HepG2 (cell line): ENCODE data around the gene ARHGAP32.

Experiments used
- CBX5 ChIP-seq: sonication (generic); formaldehyde crosslinking; IDR thresholded peaks from 2 replicates; pipeline ENCODE4 v1.4.0; 2020; ENCODE audit warnings: missing genetic modification reagents, borderline replicate concordance
- CENPX ChIP-seq: sonication (generic); formaldehyde crosslinking; IDR thresholded peaks from 2 replicates; pipeline ENCODE4 v1.9.0; 2021; ENCODE audit warnings: mild to moderate bottlenecking, missing genetic modification reagents, moderate library complexity
- ETV6 ChIP-seq: sonication (generic); formaldehyde crosslinking; conservative IDR thresholded peaks from 2 replicates; pipeline ENCODE4 v1.4.0; 2020; ENCODE audit warnings: missing genetic modification reagents
- RELA ChIP-seq: sonication (generic); formaldehyde crosslinking; IDR thresholded peaks from 2 replicates; pipeline ENCODE4 v1.4.0; 2020; ENCODE audit warnings: missing genetic modification reagents
- ZMYM3 ChIP-seq: sonication (generic); formaldehyde crosslinking; IDR thresholded peaks from 2 replicates; pipeline ENCODE4 v1.5.1; 2020; ENCODE audit warnings: mild to moderate bottlenecking, missing genetic modification reagents
- ZNF3 ChIP-seq: IDR thresholded peaks from 2 replicates; pipeline ENCODE4 v1.7.0; 2017; ENCODE audit warnings: inconsistent platforms
- ZNF720 ChIP-seq: sonication (generic); formaldehyde crosslinking; IDR thresholded peaks from 2 replicates; pipeline ENCODE4 v1.4.0; 2020; ENCODE audit warnings: missing genetic modification reagents
- TF ChIP-seq, protein P1 (sequence below): sonication (generic); formaldehyde crosslinking; IDR thresholded peaks from 2 replicates; pipeline ENCODE4 v1.5.0; 2020; ENCODE audit warnings: mild to moderate bottlenecking, missing genetic modification reagents
- TF ChIP-seq, protein P2 (sequence below): sonication (generic); formaldehyde crosslinking; IDR thresholded peaks from 2 replicates; pipeline ENCODE4 v1.4.0; 2020; ENCODE audit warnings: mild to moderate bottlenecking, missing genetic modification reagents
- TF ChIP-seq, protein P3 (sequence below): sonication (generic); formaldehyde crosslinking; IDR thresholded peaks from 2 replicates; pipeline ENCODE4 v1.9.0; 2022; ENCODE audit warnings: missing genetic modification reagents, mild to moderate bottlenecking, borderline replicate concordance

DNA sequence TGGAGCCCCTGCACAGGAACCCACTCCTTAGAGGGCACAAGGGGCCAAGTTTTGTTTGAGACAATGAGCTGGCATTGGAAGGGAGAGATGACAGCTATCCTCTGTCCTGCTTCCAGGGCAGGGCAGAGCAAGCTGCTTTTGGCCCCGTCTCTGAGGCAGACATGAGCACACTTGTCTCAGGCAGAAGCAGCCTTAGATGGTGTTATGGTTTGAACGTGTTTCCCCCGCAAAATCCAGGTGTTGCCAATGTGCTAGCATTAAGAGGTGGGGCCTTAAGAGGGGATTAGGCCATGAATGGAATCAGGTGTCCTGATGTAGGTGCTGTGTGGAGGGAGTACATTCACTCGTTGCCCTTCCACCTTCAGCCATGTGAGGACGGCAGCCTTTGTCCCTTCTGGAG is 252.0 kb downstream of the ARHGAP32 start:
- TF ChIP-seq RELA (CRISPR knock-in tag) (no peak), CBX5 (no peak), ZNF3 (CRISPR knock-in tag) (no peak), CENPX (CRISPR knock-in tag) (no peak), ZMYM3 (CRISPR knock-in tag) (no peak), ZNF720 (no peak), ETV6 (no peak)
- TF ChIP-seq, protein P1, sequence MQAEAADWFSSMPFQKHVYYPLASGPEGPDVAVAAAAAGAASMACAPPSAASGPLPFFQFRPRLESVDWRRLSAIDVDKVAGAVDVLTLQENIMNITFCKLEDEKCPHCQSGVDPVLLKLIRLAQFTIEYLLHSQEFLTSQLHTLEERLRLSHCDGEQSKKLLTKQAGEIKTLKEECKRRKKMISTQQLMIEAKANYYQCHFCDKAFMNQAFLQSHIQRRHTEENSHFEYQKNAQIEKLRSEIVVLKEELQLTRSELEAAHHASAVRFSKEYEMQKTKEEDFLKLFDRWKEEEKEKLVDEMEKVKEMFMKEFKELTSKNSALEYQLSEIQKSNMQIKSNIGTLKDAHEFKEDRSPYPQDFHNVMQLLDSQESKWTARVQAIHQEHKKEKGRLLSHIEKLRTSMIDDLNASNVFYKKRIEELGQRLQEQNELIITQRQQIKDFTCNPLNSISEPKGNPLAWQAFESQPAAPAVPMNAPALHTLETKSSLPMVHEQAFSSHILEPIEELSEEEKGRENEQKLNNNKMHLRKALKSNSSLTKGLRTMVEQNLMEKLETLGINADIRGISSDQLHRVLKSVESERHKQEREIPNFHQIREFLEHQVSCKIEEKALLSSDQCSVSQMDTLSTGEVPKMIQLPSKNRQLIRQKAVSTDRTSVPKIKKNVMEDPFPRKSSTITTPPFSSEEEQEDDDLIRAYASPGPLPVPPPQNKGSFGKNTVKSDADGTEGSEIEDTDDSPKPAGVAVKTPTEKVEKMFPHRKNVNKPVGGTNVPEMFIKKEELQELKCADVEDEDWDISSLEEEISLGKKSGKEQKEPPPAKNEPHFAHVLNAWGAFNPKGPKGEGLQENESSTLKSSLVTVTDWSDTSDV (CRISPR knock-in tag): no peak
- TF ChIP-seq, protein P2, sequence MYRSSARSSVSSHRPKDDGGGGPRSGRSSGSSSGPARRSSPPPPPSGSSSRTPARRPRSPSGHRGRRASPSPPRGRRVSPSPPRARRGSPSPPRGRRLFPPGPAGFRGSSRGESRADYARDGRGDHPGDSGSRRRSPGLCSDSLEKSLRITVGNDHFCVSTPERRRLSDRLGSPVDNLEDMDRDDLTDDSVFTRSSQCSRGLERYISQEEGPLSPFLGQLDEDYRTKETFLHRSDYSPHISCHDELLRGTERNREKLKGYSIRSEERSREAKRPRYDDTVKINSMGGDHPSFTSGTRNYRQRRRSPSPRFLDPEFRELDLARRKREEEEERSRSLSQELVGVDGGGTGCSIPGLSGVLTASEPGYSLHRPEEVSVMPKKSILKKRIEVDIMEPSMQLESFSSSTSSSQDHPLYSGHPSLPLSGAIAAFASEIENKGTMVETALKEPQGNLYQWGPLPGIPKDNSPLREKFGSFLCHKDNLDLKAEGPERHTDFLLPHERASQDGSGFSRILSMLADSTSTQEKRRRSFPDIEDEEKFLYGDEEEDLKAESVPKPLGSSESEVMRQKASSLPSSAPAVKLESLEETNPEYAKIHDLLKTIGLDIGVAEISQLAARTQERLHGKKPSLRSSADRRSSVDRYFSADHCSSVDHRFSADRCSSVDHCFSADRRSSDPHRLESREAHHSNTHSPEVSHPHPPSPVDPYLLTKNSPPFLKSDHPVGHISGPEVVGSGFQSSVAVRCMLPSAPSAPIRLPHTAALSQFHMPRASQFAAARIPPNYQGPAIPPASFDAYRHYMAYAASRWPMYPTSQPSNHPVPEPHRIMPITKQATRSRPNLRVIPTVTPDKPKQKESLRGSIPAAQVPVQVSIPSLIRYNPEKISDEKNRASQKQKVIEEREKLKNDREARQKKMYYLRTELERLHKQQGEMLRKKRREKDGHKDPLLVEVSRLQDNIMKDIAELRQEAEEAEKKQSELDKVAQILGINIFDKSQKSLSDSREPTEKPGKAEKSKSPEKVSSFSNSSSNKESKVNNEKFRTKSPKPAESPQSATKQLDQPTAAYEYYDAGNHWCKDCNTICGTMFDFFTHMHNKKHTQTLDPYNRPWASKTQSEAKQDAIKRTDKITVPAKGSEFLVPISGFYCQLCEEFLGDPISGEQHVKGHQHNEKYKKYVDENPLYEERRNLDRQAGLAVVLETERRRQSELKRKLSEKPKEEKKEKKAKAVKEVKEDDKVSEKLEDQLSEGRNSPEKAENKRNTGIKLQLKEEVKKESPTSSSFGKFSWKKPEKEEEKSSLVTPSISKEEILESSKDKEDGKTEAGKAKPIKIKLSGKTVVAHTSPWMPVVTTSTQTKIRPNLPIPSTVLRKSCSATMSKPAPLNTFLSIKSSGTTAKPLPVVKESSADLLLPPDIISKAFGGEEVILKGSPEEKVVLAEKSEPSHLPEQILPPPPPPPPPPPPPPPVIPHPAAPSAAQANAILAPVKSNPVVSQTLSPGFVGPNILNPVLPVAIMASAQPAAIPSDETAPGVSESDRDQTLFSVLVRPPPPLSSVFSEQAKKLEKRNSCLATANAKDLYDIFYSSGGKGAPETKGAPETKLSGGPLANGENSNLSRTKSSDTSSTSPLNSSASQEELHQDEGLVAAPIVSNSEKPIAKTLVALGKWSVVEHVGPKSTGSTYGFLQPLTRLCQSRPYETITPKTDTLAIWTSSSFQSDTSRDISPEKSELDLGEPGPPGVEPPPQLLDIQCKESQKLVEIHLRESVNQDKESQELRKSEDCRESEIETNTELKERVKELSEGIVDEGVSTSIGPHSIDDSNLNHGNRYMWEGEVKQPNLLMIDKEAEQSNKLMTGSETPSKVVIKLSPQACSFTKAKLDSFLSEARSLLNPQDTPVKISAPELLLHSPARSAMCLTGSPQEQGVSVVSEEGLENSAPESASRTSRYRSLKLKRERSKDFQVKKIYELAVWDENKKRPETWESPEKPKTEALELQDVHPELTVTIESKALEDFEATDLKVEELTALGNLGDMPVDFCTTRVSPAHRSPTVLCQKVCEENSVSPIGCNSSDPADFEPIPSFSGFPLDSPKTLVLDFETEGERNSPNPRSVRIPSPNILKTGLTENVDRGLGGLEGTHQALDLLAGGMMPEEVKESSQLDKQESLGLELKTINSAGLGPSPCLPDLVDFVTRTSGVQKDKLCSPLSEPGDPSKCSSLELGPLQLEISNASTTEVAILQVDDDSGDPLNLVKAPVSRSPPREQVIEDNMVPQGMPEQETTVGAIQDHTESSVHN (CRISPR knock-in tag): no peak
- TF ChIP-seq, protein P3, sequence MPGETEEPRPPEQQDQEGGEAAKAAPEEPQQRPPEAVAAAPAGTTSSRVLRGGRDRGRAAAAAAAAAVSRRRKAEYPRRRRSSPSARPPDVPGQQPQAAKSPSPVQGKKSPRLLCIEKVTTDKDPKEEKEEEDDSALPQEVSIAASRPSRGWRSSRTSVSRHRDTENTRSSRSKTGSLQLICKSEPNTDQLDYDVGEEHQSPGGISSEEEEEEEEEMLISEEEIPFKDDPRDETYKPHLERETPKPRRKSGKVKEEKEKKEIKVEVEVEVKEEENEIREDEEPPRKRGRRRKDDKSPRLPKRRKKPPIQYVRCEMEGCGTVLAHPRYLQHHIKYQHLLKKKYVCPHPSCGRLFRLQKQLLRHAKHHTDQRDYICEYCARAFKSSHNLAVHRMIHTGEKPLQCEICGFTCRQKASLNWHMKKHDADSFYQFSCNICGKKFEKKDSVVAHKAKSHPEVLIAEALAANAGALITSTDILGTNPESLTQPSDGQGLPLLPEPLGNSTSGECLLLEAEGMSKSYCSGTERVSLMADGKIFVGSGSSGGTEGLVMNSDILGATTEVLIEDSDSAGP (CRISPR knock-in tag): no peak
